Peyer's patch (tissue), 4 donors: ENCODE data around the gene SEMA6B. TPM values are rescaled to one million over a fixed set of nuclear protein-coding genes. Genes with fewer than 3 reads are reported as not detected.

Source experiments
- DNase-seq, 3 donors: peaks; one replicate each; pipeline ENCODE4 v3.0.0-alpha.2; 2017 to 2019
- H3K27ac ChIP-seq, 4 donors: fragments of 200-600 bp; sonication (generic); one replicate each; pipeline ENCODE4 v1.5.1; 2016 to 2019
- H3K27me3 ChIP-seq, 2 donors: fragments of 200-600 bp; sonication (generic); one replicate each; pipeline ENCODE4 v1.5.1; 2019
- H3K36me3 ChIP-seq, 3 donors: fragments of 200-600 bp; sonication (generic); one replicate each; pipeline ENCODE4 v1.5.1; 2016 to 2019
- H3K4me1 ChIP-seq, 4 donors: fragments of 200-600 bp; sonication (generic); one replicate each; pipeline ENCODE4 v1.5.1; 2016 to 2019
- H3K4me3 ChIP-seq, 4 donors: fragments of 200-600 bp; sonication (generic); 1 replicate in 3 of 4; 2 replicates in 1 of 4; pipeline ENCODE4 v1.5.1; 2016 to 2019; ENCODE audit warnings: mild to moderate bottlenecking in 1 of 4
- H3K9me3 ChIP-seq, 4 donors: fragments of 200-600 bp; sonication (generic); one replicate each; pipeline ENCODE4 v1.5.1; 2016 to 2019; ENCODE audit warnings: mild to moderate bottlenecking in 1 of 4
- CTCF ChIP-seq, 6 experiments: fragments of 450-650 bp in 4 of 6; fragments of 200-600 bp in 2 of 6; sonication (generic) in 1 of 6; IDR thresholded peaks; one replicate each; pipeline ENCODE4 v1.5.1; 2017 to 2019; ENCODE audit warnings: antibody characterized with exemption in 6 of 6, mild to moderate bottlenecking in 3 of 6, moderate library complexity in 1 of 6
- POLR2A ChIP-seq, 2 donors: fragments of 450-650 bp; IDR thresholded peaks; one replicate each; pipeline ENCODE4 v1.5.1; 2017; ENCODE audit warnings: antibody characterized with exemption in 2 of 2, mild to moderate bottlenecking in 2 of 2, moderate library complexity in 2 of 2
- total RNA-seq, 4 donors: library from RNA; depleted of rRNA; stranded (reverse); fragments of >200 nt; gene quantifications; one replicate each; pipeline ENCODE4 v1.1.0, GENCODE V29; 2016

The SEMA6B gene
- total RNA-seq, 4 donors from 2014 or later, result 1.2 to 9.9 (median 3.2) TPM

GRCh38 chr19:4539693-4540581 lies 19.5 kb downstream of the SEMA6B start, which contains the start of gene LRG1:
LRG1 (minus strand) TSS chr19:4540036; CDS start chr19:4540013, 23 bp downstream.
- H3K4me1 ChIP-seq, result peaks cover 0 to 7% (median 0%) of the 10 kb centered on the region in 4 donors
- no peaks in the 10 kb centered on the region for H3K9me3 ChIP-seq
- TF ChIP-seq POLR2A (IDR thresholded peaks at IDR 0.05) (peak; percentile 45 to 54), CTCF (IDR thresholded peaks at IDR 0.05) (no peak)
- peak within 1 kb of the TSS in 3 of 4 donors; percentile 33 to 46 (median 34) for H3K27ac ChIP-seq
- no peaks in the 10 kb centered on the region for H3K36me3 ChIP-seq
- H3K27me3 ChIP-seq, result peaks cover 0 to 7% of the 10 kb centered on the region in 2 donors
- DNase-seq, result peak in 2 of 3 donors; percentile 69 to 73
- H3K4me3 ChIP-seq, result peak within 1 kb of the TSS in 2 of 4 donors; percentile 5 to 14

- no peak for DNase-seq
- Histone ChIP-seq H3K27ac (peak overlapping the region in 1 of 4 donors; percentile 33), H3K27me3 (peaks cover 0 to 9% of the 10 kb centered on the region in 2 donors), H3K36me3 (no peaks in the 10 kb centered on the region), H3K4me1 (peaks cover 0 to 9% (median 0%) of the 10 kb centered on the region in 4 donors), H3K9me3 (no peaks in the 10 kb centered on the region), H3K4me3 (peak overlapping the region in 1 of 4 donors; percentile 14)
- TF ChIP-seq CTCF (IDR thresholded peaks at IDR 0.05) (no peak), POLR2A (IDR thresholded peaks at IDR 0.05) (no peak)
These were observed 20.3 kb downstream of the SEMA6B start for GRCh38 chr19:4539169-4539692.

GRCh38 chr19:4538601-4538954 lies 20.9 kb downstream of the SEMA6B start:
- Histone ChIP-seq H3K27me3 (peaks cover 0 to 9% of the 10 kb centered on the region in 2 donors), H3K27ac (no peak overlapping the region), H3K4me1 (peaks cover 0 to 9% (median 0%) of the 10 kb centered on the region in 4 donors), H3K36me3 (no peaks in the 10 kb centered on the region), H3K9me3 (no peaks in the 10 kb centered on the region), H3K4me3 (peak overlapping the region in 1 of 4 donors; percentile 17)
- no peak for DNase-seq
- TF ChIP-seq POLR2A (IDR thresholded peaks at IDR 0.05) (no peak), CTCF (IDR thresholded peaks at IDR 0.05) (no peak)

- no peaks in the 10 kb centered on the region for H3K36me3 ChIP-seq
- H3K9me3 ChIP-seq, result no peaks in the 10 kb centered on the region
- no peak overlapping the region for H3K27ac ChIP-seq
- H3K27me3 ChIP-seq, result peaks cover 0 to 9% of the 10 kb centered on the region in 2 donors
- peak overlapping the region in 1 of 4 donors; percentile 17 for H3K4me3 ChIP-seq
- DNase-seq, result no peak
- no peak for TF ChIP-seq CTCF (IDR thresholded peaks at IDR 0.05)
- no peak for TF ChIP-seq POLR2A (IDR thresholded peaks at IDR 0.05)
- peaks cover 0 to 9% (median 0%) of the 10 kb centered on the region in 4 donors for H3K4me1 ChIP-seq
These were observed 21.4 kb downstream of the SEMA6B start for GRCh38 chr19:4537953-4538600.

- TF ChIP-seq CTCF (IDR thresholded peaks at IDR 0.05) (no peak), POLR2A (IDR thresholded peaks at IDR 0.05) (no peak)
- Histone ChIP-seq H3K27ac (no peak overlapping the region), H3K27me3 (peaks cover 0 to 9% of the 10 kb centered on the region in 2 donors), H3K36me3 (no peaks in the 10 kb centered on the region), H3K4me3 (no peak overlapping the region), H3K9me3 (no peaks in the 10 kb centered on the region), H3K4me1 (peaks cover 0 to 9% (median 0%) of the 10 kb centered on the region in 4 donors)
- no peak for DNase-seq
These were observed 22.7 kb downstream of the SEMA6B start for GRCh38 chr19:4536798-4537197.
